Epidermal melanocyte (primary cell): ENCODE results near the gene DCST1.

Experiments used
- DNase-seq: peaks from one replicate; pipeline ENCODE4 v3.0.0; 2011; ENCODE audit warnings: low spot score; ENCODE audit not compliant: insufficient read length

Gene DCST1

GRCh38 chr1:155051777-155052398 lies 18.3 kb downstream of the DCST1 start:
- peak; percentile 49 for DNase-seq

GRCh38 chr1:155052439-155053395 lies 19.1 kb downstream of the DCST1 start:
- DNase-seq: no peak

GRCh38 chr1:155053531-155054105 lies 20.0 kb downstream of the DCST1 start:
- no peak for DNase-seq

- no peak for DNase-seq
Observed at GRCh38 chr1:155057104-155057503, 23.5 kb downstream of the DCST1 start.

GRCh38 chr1:155057788-155058211 lies 24.2 kb downstream of the DCST1 start:
- no peak for DNase-seq

GRCh38 chr1:155060736-155061135 lies 27.1 kb downstream of the DCST1 start:
- no peak for DNase-seq

GRCh38 chr1:155061381-155062150 lies 27.9 kb downstream of the DCST1 start:
- peak; percentile 79 for DNase-seq

- DNase-seq: no peak
Observed at GRCh38 chr1:155062151-155062686, 28.6 kb downstream of the DCST1 start.

- no peak for DNase-seq
Observed at GRCh38 chr1:155062702-155063411, 29.2 kb downstream of the DCST1 start.

GRCh38 chr1:155063550-155064110 lies 30.0 kb downstream of the DCST1 start, which contains the start of gene EFNA4:
Gene EFNA4, plus strand, starts transcription at chr1:155063740. Its CDS starts 84 bp downstream, at chr1:155063824.
- peak; percentile 95 for DNase-seq

- no peak for DNase-seq
Observed at GRCh38 chr1:155064111-155064831, 30.6 kb downstream of the DCST1 start.

- no peak for DNase-seq
Observed at GRCh38 chr1:155064832-155065429, 31.3 kb downstream of the DCST1 start.

GRCh38 chr1:155066777-155067176 lies 33.2 kb downstream of the DCST1 start:
- no peak for DNase-seq

- no peak for DNase-seq
Observed at GRCh38 chr1:155068599-155068998, 35.0 kb downstream of the DCST1 start.

GRCh38 chr1:155069551-155070157 lies 36.0 kb downstream of the DCST1 start:
- no peak for DNase-seq

- DNase-seq: no peak
Observed at GRCh38 chr1:155070158-155070621, 36.6 kb downstream of the DCST1 start.

GRCh38 chr1:155070721-155071569 lies 37.3 kb downstream of the DCST1 start:
- DNase-seq: no peak

GRCh38 chr1:155071701-155072100 lies 38.1 kb downstream of the DCST1 start:
- no peak for DNase-seq
